ENCODE data around the gene ARGFX.

Gene ARGFX

GRCh38 chr3:121604759-121605158, 37.0 kb downstream of the ARGFX start:
- Histone ChIP-seq H3K27me3 (ENCODE audit: insufficient read depth, low read length, poor library complexity) (no peaks in the 10 kb centered on the region), H2BK15ac (replicated peaks; ENCODE audit: low read depth) (no peak overlapping the region), H3K4me3 (ENCODE audit: low read length) (no peak overlapping the region), H3K4me2 (ENCODE audit: low read length) (no peak overlapping the region), H3K18ac (ENCODE audit: low read length) (no peak overlapping the region), H3K27ac (ENCODE audit: low read depth, low read length) (no peak overlapping the region), H3K4ac (ENCODE audit: low read depth, low read length) (no peak overlapping the region), H2BK120ac (ENCODE audit: low read depth, low read length) (no peak overlapping the region), H4K5ac (ENCODE audit: low read length) (no peak overlapping the region), H3K23ac (ENCODE audit: low read length) (no peak overlapping the region), H3K56ac (ENCODE audit: low read length) (no peak overlapping the region), H4K8ac (ENCODE audit: low read depth, low read length) (no peak overlapping the region), H3K79me1 (ENCODE audit: low read length) (no peaks in the 10 kb centered on the region), H3K79me2 (ENCODE audit: control insufficient read depth, insufficient read depth, low read length) (no peaks in the 10 kb centered on the region), H3K4me1 (ENCODE audit: control insufficient read depth, low read depth, low read length) (no peaks in the 10 kb centered on the region), H3K9ac (ENCODE audit: low read length) (no peak overlapping the region), H2BK5ac (ENCODE audit: low read length) (no peak overlapping the region), H2AK5ac (ENCODE audit: low read length) (no peak overlapping the region), H3K36me3 (ENCODE audit: control insufficient read depth, insufficient read depth, low read length) (no peaks in the 10 kb centered on the region)
- DNase-seq = no peak
- WGBS (ENCODE audit: extremely low coverage, insufficient coverage, low lambda C conversion rate) = no CpG with 5 or more reads among the region's 2 CpGs

DNA sequence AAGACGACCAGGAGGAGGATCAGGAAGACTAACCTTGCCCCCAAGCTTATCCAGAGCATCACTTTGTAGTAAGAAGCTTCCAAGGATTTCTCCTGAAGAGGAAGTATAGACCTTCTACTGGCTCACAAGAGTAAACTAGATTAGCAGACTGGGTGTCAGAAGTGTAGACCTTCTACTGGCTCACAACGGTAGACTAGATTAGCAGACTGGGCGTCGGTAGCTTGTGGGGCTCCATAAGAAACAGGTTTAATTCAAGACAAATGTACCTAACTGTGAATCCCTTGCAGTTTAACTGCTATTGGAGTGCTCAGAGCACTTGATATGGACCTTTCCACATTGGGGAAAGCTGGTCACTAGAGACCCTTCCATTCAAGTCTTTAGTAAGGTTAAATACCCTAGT, 38.4 kb downstream of the ARGFX start:
- Histone ChIP-seq H3K4me3 (ENCODE audit: low read length) (no peak overlapping the region), H3K18ac (ENCODE audit: low read length) (no peak overlapping the region), H3K23ac (ENCODE audit: low read length) (no peak overlapping the region), H4K5ac (ENCODE audit: low read length) (no peak overlapping the region), H3K4me2 (ENCODE audit: low read length) (no peak overlapping the region), H3K79me2 (ENCODE audit: control insufficient read depth, insufficient read depth, low read length) (no peaks in the 10 kb centered on the region), H3K79me1 (ENCODE audit: low read length) (no peaks in the 10 kb centered on the region), H3K27ac (ENCODE audit: low read depth, low read length) (no peak overlapping the region), H3K56ac (ENCODE audit: low read length) (no peak overlapping the region), H3K36me3 (ENCODE audit: control insufficient read depth, insufficient read depth, low read length) (no peaks in the 10 kb centered on the region), H4K8ac (ENCODE audit: low read depth, low read length) (no peak overlapping the region), H3K4ac (ENCODE audit: low read depth, low read length) (no peak overlapping the region), H3K27me3 (ENCODE audit: insufficient read depth, low read length, poor library complexity) (no peaks in the 10 kb centered on the region), H2BK5ac (ENCODE audit: low read length) (no peak overlapping the region), H2BK120ac (ENCODE audit: low read depth, low read length) (no peak overlapping the region), H3K9ac (ENCODE audit: low read length) (no peak overlapping the region), H3K4me1 (ENCODE audit: control insufficient read depth, low read depth, low read length) (no peaks in the 10 kb centered on the region), H2BK15ac (replicated peaks; ENCODE audit: low read depth) (no peak overlapping the region), H2AK5ac (ENCODE audit: low read length) (no peak overlapping the region)
- WGBS (ENCODE audit: extremely low coverage, insufficient coverage, low lambda C conversion rate) = no CpG with 5 or more reads among the region's 4 CpGs
- no peak for DNase-seq
